GM12878 (cell line): ENCODE data around the gene GRIP2. TPM values are rescaled to one million over a fixed set of nuclear protein-coding genes. Genes with fewer than 3 reads are reported as not detected.

Experiments used
- ATAC-seq: fragments of 200-7000 bp; cut with Tn5 transposase; 3 replicates; pipeline ENCODE4 v1.9.1; 2020; ENCODE audit warnings: mild to moderate bottlenecking, moderate library complexity
- BruUV-seq: library from RNA; stranded (reverse); fragments of 400-500 nt; replicated peaks from 2 replicates; lab custom pipeline; 2021; lab: Mats Ljungman, UMichigan
- CTCF ChIA-PET: fragments of 300-600 bp; sonication (Branson Sonifier 250); formaldehyde crosslinking; extraction: SDS; loops from one replicate; lab custom pipeline; 2021; ENCODE audit warnings: inconsistent platforms; lab: Yijun Ruan, JAX
- POLR2A ChIA-PET: fragments of 350-600 bp; formaldehyde crosslinking; extraction: SDS; loops from one replicate; lab custom pipeline; 2021; ENCODE audit warnings: inconsistent platforms; lab: Charles Lee
- RAD21 ChIA-PET: fragments of 300-600 bp; sonication (Branson Sonifier 250); formaldehyde crosslinking; loops from one replicate; lab custom pipeline; 2023; ENCODE audit warnings: antibody characterized with exemption; ENCODE audit not compliant: unreplicated experiment; lab: Charles Lee
- SMC1A ChIA-PET: fragments of 300-600 bp; sonication (Branson Sonifier 250); formaldehyde crosslinking; loops from one replicate; lab custom pipeline; 2023; ENCODE audit not compliant: unreplicated experiment, uncharacterized antibody; lab: Charles Lee
- DNase-seq: peaks from one replicate; pipeline ENCODE4 v3.0.0-alpha.2; 2011; ENCODE audit warnings: low read depth, low spot score
- FAIRE-seq: peaks from 3 replicates; lab custom pipeline; 2011; peaks lifted over from hg19 to GRCh38; lab: Jason Lieb, UNC
- H2AFZ ChIP-seq: 2 replicates; pipeline ENCODE4 v1.6.0; 2011; ENCODE audit warnings: low read depth, low read length, control low read depth; ENCODE audit not compliant: control insufficient read depth
- H3K27ac ChIP-seq: 2 replicates; pipeline ENCODE4 v1.5.1; 2011; ENCODE audit warnings: control low read depth; ENCODE audit not compliant: control insufficient read depth, insufficient read depth
- H3K27me3 ChIP-seq, 2 experiments: replicated peaks in 1 of 2; 2 replicates each; pipeline versions ENCODE4 v1.6.0 to v1.6.1; 2011; ENCODE audit warnings: low read length in 1 of 2; ENCODE audit not compliant: control insufficient read depth in 2 of 2, insufficient read depth in 2 of 2
- H3K36me3 ChIP-seq, 2 experiments: 2 replicates each; pipeline ENCODE4 v1.5.1; 2011; ENCODE audit warnings: low read length in 1 of 2; ENCODE audit not compliant: control insufficient read depth in 2 of 2, insufficient read depth in 2 of 2
- H3K4me1 ChIP-seq: 2 replicates; pipeline ENCODE4 v1.6.1; 2011; ENCODE audit warnings: mild to moderate bottlenecking, low read length, moderate library complexity, mixed read lengths; ENCODE audit not compliant: control insufficient read depth, insufficient read depth
- H3K4me2 ChIP-seq: 2 replicates; pipeline ENCODE4 v1.6.0; 2011; ENCODE audit warnings: control low read depth; ENCODE audit not compliant: control insufficient read depth, insufficient read depth
- H3K4me3 ChIP-seq: fragments of 200-600 bp; sonication (generic); 2 replicates; pipeline ENCODE4 v1.5.1; 2016
- H3K79me2 ChIP-seq: 2 replicates; pipeline ENCODE4 v1.6.0; 2011; ENCODE audit warnings: low read length; ENCODE audit not compliant: control insufficient read depth, insufficient read depth
- H3K9ac ChIP-seq: 2 replicates; pipeline ENCODE4 v1.8.0; 2011; ENCODE audit warnings: low read length, control low read depth, mixed read lengths; ENCODE audit not compliant: control insufficient read depth, insufficient read depth
- H3K9me3 ChIP-seq: replicated peaks from 3 replicates; pipeline ENCODE4 v1.5.1; 2011; ENCODE audit warnings: mild to moderate bottlenecking, low read length; ENCODE audit not compliant: control insufficient read depth, insufficient read depth
- H4K20me1 ChIP-seq: 2 replicates; pipeline ENCODE4 v1.6.0; 2011; ENCODE audit not compliant: control insufficient read depth, insufficient read depth
- IRF5 ChIP-seq: fragments of 450-650 bp; IDR thresholded peaks from 2 replicates; pipeline ENCODE4 v1.6.1; 2017; ENCODE audit warnings: borderline replicate concordance
- NKRF ChIP-seq: fragments of 450-650 bp; conservative IDR thresholded peaks from 2 replicates; pipeline ENCODE4 v1.6.1; 2017; ENCODE audit warnings: mild to moderate bottlenecking, moderate library complexity
- POLR2A ChIP-seq: IDR thresholded peaks from 2 replicates; pipeline ENCODE4 v1.6.1; 2011; ENCODE audit warnings: low read depth, mild to moderate bottlenecking, low read length
- RAD21 ChIP-seq: IDR thresholded peaks from 2 replicates; pipeline ENCODE4 v1.6.1; 2011; ENCODE audit warnings: mild to moderate bottlenecking, low read depth, low read length, moderate library complexity; ENCODE audit not compliant: insufficient read depth
- WGBS: methylation state at CpG from one replicate; pipeline ENCODE4 v1.1.6; 2016; ENCODE audit warnings: low lambda C conversion rate; ENCODE audit not compliant: insufficient replicate concordance, insufficient coverage; ENCODE audit errors: missing lambda C conversion rate; 5-methylcytosine and 5-hydroxymethylcytosine counted together
- in situ Hi-C: fragments of 300-500 bp; cut with MboI; formaldehyde crosslinking; loops from 9 replicates; pipeline ENCODE4 v1.14.3; 2018; ENCODE audit warnings: mixed read lengths
- intact Hi-C: fragments of 100-400 bp; cut with micrococcal nuclease; formaldehyde crosslinking; loops from one replicate; pipeline ENCODE4 v1.14.2; 2022; ENCODE audit not compliant: unreplicated experiment
- polyA plus RNA-seq, 11 experiments: library from polyadenylated mRNA; depleted of rRNA in 4 of 11; unstranded in 6 of 11; stranded (reverse) in 5 of 11; fragments of >200 nt; fragmentation: Nextera tagmentation in 4 of 11; fragmentation: Illumina TruSeq in 1 of 11; extraction: Ambion mirVana in 4 of 11; extraction: Trizol in 1 of 11; gene quantifications; 1 replicate in 1 of 11; 2 replicates in 10 of 11; pipeline versions ENCODE4 v1.2.1 to v1.2.3, GENCODE V29; 2011 to 2016; ENCODE audit warnings: inconsistent platforms in 2 of 11, missing spikeins in 2 of 11, low read depth in 1 of 11
- total RNA-seq, 4 experiments: library from RNA; depleted of rRNA in 3 of 4; stranded (reverse); fragments of >200 nt in 3 of 4; fragmentation: Illumina TruSeq in 1 of 4; extraction: Trizol in 1 of 4; gene quantifications; 2 replicates each; pipeline versions ENCODE4 v1.2.1 to v1.2.3, GENCODE V29; 2013 to 2021

Gene GRIP2
- total and polyA plus RNA-seq, 10 of the 15 experiments (the other 5 are each of a cell fraction or from before 2014, with no cell fraction given): not detected

- no peak for DNase-seq
- H3K36me3 ChIP-seq: peaks cover 2 to 8% of the 10 kb centered on the region in 2 experiments
- 91% methylated on average over 7 of the region's 7 CpGs for WGBS
- no peak overlapping the region for H3K9ac ChIP-seq
- H3K4me3 ChIP-seq: no peak overlapping the region
- SMC1A ChIA-PET: no interaction called here
- intact Hi-C loops: no loop called here
- no peak for TF ChIP-seq POLR2A
- TF ChIP-seq NKRF: no peak
- TF ChIP-seq IRF5: no peak
- no peak for TF ChIP-seq RAD21
- CTCF ChIA-PET: interaction anchor here (1.3 to 1.7 kb wide), 2 partner anchors 284 kb away, joined by 3 read pairs; no protein-coding TSS in a partner anchor
- no peak overlapping the region for H3K4me2 ChIP-seq
- no peak overlapping the region for H3K27ac ChIP-seq
- H4K20me1 ChIP-seq: no peaks in the 10 kb centered on the region
- H3K4me1 ChIP-seq: peaks cover 10% of the 10 kb centered on the region
- no peak for FAIRE-seq
- no peaks in the 10 kb centered on the region for H3K79me2 ChIP-seq
- no peaks in the 10 kb centered on the region for H3K9me3 ChIP-seq
- POLR2A ChIA-PET: no interaction called here
- in situ Hi-C loops: no loop called here
- BruUV-seq: no TSS peak
- ATAC-seq: no peak
- no peaks in the 10 kb centered on the region for H3K27me3 ChIP-seq
- RAD21 ChIA-PET: no interaction called here
- no peak overlapping the region for H2AFZ ChIP-seq
Measured at GRCh38 chr3:14487821-14488220, 52.3 kb downstream of the GRIP2 start.
